ENCODE data around the gene CLPX. TPM values are rescaled to one million over a fixed set of nuclear protein-coding genes. Genes with fewer than 3 reads are reported as not detected.

The CLPX gene
- total RNA-seq, 4 donors from 2014 or later = 42.2 to 61.9 (median 53.5) TPM

DNA sequence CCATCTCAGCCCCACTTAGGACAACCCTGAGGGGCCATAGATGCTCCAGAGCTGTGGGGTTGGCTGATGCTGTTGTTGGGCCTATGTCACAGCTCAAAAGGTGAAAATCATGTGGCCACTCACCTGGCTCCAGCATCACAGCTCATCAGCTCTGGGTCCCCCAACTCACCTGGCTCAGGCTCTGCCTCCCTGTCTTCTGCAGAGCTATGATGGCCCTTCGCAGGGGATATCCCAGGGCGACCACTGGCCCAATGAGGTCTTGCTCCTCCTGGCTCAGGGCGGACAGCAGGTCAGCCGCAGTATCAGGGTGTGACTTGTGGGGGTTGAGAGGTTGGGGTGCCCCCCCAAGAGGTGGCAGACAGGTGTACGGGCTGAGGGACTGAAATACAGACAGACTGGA, 85.8 kb downstream of the CLPX start:
- TF ChIP-seq POLR2A (IDR thresholded peaks at IDR 0.05) = no peak
- TF ChIP-seq, protein P1, sequence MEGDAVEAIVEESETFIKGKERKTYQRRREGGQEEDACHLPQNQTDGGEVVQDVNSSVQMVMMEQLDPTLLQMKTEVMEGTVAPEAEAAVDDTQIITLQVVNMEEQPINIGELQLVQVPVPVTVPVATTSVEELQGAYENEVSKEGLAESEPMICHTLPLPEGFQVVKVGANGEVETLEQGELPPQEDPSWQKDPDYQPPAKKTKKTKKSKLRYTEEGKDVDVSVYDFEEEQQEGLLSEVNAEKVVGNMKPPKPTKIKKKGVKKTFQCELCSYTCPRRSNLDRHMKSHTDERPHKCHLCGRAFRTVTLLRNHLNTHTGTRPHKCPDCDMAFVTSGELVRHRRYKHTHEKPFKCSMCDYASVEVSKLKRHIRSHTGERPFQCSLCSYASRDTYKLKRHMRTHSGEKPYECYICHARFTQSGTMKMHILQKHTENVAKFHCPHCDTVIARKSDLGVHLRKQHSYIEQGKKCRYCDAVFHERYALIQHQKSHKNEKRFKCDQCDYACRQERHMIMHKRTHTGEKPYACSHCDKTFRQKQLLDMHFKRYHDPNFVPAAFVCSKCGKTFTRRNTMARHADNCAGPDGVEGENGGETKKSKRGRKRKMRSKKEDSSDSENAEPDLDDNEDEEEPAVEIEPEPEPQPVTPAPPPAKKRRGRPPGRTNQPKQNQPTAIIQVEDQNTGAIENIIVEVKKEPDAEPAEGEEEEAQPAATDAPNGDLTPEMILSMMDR (IDR thresholded peaks at IDR 0.05) = no peak
- Histone ChIP-seq H3K9me3 (no peaks in the 10 kb centered on the region), H3K27ac (no peak overlapping the region), H3K27me3 (no peaks in the 10 kb centered on the region), H3K4me3 (no peak overlapping the region), H3K4me1 (peaks cover 0 to 15% (median 0%) of the 10 kb centered on the region in 4 donors), H3K36me3 (peaks cover 0 to 46% (median 0%) of the 10 kb centered on the region in 3 donors)
- DNase-seq = no peak

Small RNA genes lying within 50 kb of the gene (small RNA-seq; reads per million reads assigned to genes)
- gene AC013553.1 = 0 reads per million in 2 donors
- 0 reads per million in 2 donors for gene AC068213.1
- gene RNU6-686P = 0 reads per million in 2 donors

Other genes with a start within 250 kb of the CLPX start
- 10 to 100 TPM; 65.6 to 85.0 (median 70.3) TPM for gene SPG21, start 195.4 kb downstream of the CLPX start, total RNA-seq
- gene MTFMT, start 155.7 kb downstream of the CLPX start, total RNA-seq = 10 to 100 TPM; 22.3 to 39.9 (median 36.9) TPM
- gene SLC51B, start 140.0 kb downstream of the CLPX start, total RNA-seq = 100 to 1,000 TPM in 3 of 4 donors, 1 to 10 TPM in 1; 4.1 to 374 (median 196) TPM
- gene RASL12, start 117.4 kb downstream of the CLPX start, total RNA-seq = 10 to 100 TPM in 2 of 4 donors, 1 to 10 TPM in 2; 5.1 to 23.1 (median 8.5) TPM
- under 1 TPM in 1 of 4 donors, not detected in 3; 0.38 TPM for gene KBTBD13, start 108.6 kb downstream of the CLPX start, total RNA-seq
- gene UBAP1L, start 70.1 kb downstream of the CLPX start, total RNA-seq = 1 to 10 TPM; 3.0 to 8.7 (median 5.5) TPM
- gene PDCD7, start 51.5 kb downstream of the CLPX start, total RNA-seq = 10 to 100 TPM in 3 of 4 donors, 1 to 10 TPM in 1; 6.5 to 23.1 (median 17.8) TPM
- 10 to 100 TPM; 14.4 to 26.9 (median 17.8) TPM for gene CILP, start 26.1 kb upstream of the CLPX start, total RNA-seq
- 10 to 100 TPM in 1 of 4 donors, 1 to 10 TPM in 3; 7.0 to 23.1 (median 8.1) TPM for gene PARP16, start 101.5 kb upstream of the CLPX start, total RNA-seq
- not detected for gene RNU5A-1, start 110.7 kb upstream of the CLPX start, total RNA-seq
- not detected for gene RNU5B-1, start 119.3 kb upstream of the CLPX start, total RNA-seq
- not detected for gene IGDCC3, start 192.7 kb upstream of the CLPX start, total RNA-seq
- 1 to 10 TPM in 2 of 4 donors, under 1 TPM in 1, not detected in 1; 0.40 to 3.3 (median 1.0) TPM for gene IGDCC4, start 237.6 kb upstream of the CLPX start, total RNA-seq